Fibroblast of mammary gland (primary cell): ENCODE data around the gene CDK1.

Source experiments
- DNase-seq: peaks from one replicate; pipeline ENCODE4 v3.0.0-alpha.2; 2010; ENCODE audit warnings: low read depth
- H3K4me3 ChIP-seq: 2 replicates; pipeline ENCODE4 v1.5.1; 2011; ENCODE audit warnings: low read depth, mild to moderate bottlenecking, low read length, moderate library complexity; ENCODE audit not compliant: control insufficient read depth
- TF ChIP-seq, protein P1 (sequence below): conservative IDR thresholded peaks from 2 replicates; pipeline ENCODE4 v1.5.1; 2011; ENCODE audit warnings: low read depth, low read length, inconsistent platforms; ENCODE audit not compliant: control insufficient read depth, insufficient read depth

Gene CDK1

DNA sequence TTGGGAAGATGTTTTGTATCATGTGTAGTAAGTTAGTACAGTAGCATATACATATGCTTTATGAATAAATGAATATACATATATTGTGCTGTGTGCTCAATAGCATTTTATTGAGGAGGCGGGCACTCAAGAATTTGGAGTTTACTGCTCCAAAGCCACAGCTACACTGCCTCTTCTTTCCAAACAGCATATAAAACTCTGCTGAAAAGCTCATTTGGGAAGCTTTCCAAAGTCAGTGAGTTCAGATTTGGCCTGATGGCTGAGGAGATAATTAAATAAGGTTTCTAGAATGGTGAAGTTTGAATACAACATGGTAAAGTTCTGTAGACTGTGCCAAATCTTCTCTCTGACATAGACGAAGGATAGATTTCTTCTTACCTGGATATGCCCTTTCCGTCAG, 29.8 kb downstream of the CDK1 start:
- DNase-seq = no peak
- TF ChIP-seq, protein P1, sequence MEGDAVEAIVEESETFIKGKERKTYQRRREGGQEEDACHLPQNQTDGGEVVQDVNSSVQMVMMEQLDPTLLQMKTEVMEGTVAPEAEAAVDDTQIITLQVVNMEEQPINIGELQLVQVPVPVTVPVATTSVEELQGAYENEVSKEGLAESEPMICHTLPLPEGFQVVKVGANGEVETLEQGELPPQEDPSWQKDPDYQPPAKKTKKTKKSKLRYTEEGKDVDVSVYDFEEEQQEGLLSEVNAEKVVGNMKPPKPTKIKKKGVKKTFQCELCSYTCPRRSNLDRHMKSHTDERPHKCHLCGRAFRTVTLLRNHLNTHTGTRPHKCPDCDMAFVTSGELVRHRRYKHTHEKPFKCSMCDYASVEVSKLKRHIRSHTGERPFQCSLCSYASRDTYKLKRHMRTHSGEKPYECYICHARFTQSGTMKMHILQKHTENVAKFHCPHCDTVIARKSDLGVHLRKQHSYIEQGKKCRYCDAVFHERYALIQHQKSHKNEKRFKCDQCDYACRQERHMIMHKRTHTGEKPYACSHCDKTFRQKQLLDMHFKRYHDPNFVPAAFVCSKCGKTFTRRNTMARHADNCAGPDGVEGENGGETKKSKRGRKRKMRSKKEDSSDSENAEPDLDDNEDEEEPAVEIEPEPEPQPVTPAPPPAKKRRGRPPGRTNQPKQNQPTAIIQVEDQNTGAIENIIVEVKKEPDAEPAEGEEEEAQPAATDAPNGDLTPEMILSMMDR = no peak
- no peak overlapping the region for H3K4me3 ChIP-seq

GRCh38 chr10:60809157-60809556, 30.9 kb downstream of the CDK1 start:
- H3K4me3 ChIP-seq = no peak overlapping the region
- TF ChIP-seq, protein P1 = no peak
- peak; percentile 90 for DNase-seq

- TF ChIP-seq, protein P1 = no peak
- peak; percentile 52 for DNase-seq
- no peak overlapping the region for H3K4me3 ChIP-seq
These were observed 32.3 kb downstream of the CDK1 start for GRCh38 chr10:60810437-60811182.

- no peak overlapping the region for H3K4me3 ChIP-seq
- DNase-seq = peak; percentile 87
- TF ChIP-seq, protein P1 = peak; percentile 88
These were observed 38.5 kb downstream of the CDK1 start for GRCh38 chr10:60816628-60817397.

GRCh38 chr10:60817398-60817805, 39.1 kb downstream of the CDK1 start:
- no peak overlapping the region for H3K4me3 ChIP-seq
- peak; percentile 37 for DNase-seq
- TF ChIP-seq, protein P1 = no peak

GRCh38 chr10:60818134-60818770, 40.0 kb downstream of the CDK1 start:
- TF ChIP-seq, protein P1 = no peak
- DNase-seq = peak; percentile 84

More at GRCh38 chr10:60818134-60818770, 40.0 kb downstream of the CDK1 start:
- no peak overlapping the region for H3K4me3 ChIP-seq
